Caco-2 (cell line): ENCODE results near the gene GPR39. TPM values are rescaled to one million over a fixed set of nuclear protein-coding genes. Genes with fewer than 3 reads are reported as not detected.

Experiments used
- BruUV-seq: library from RNA; stranded (reverse); fragments of 400-500 nt; replicated peaks from 2 replicates; lab custom pipeline; 2021; lab: Mats Ljungman, UMichigan
- CTCF ChIA-PET: fragments of 300-600 bp; sonication (Branson Sonifier 250); formaldehyde crosslinking; loops from one replicate; lab custom pipeline; 2022; ENCODE audit warnings: antibody characterized with exemption; lab: Charles Lee
- POLR2A ChIA-PET: fragments of 300-600 bp; sonication (Branson Sonifier 250); formaldehyde crosslinking; loops from one replicate; lab custom pipeline; 2022; ENCODE audit warnings: antibody characterized with exemption; lab: Charles Lee
- DNase-seq, 2 experiments: peaks; one replicate each; pipeline versions ENCODE4 v3.0.0 to v3.0.0-alpha.2; 2020 to 2022
- H3K27me3 ChIP-seq: replicated peaks from 2 replicates; pipeline ENCODE4 v1.6.0; 2011; ENCODE audit warnings: low read length; ENCODE audit not compliant: control insufficient read depth, insufficient read depth
- H3K36me3 ChIP-seq: 2 replicates; pipeline ENCODE4 v1.5.1; 2011; ENCODE audit warnings: low read length; ENCODE audit not compliant: control insufficient read depth, insufficient read depth
- H3K4me1 ChIP-seq: fragments of 250-450 bp; sonication (Bioruptor Pico); 2 replicates; pipeline ENCODE4 v1.5.1; 2020; ENCODE audit warnings: mild to moderate bottlenecking
- H3K4me3 ChIP-seq: 2 replicates; pipeline ENCODE4 v1.5.1; 2011; ENCODE audit warnings: low read depth, mild to moderate bottlenecking, control low read depth, low read length
- H3K9me3 ChIP-seq: fragments of 250-450 bp; sonication (Bioruptor Pico); 2 replicates; pipeline ENCODE4 v1.5.1; 2020; ENCODE audit warnings: mild to moderate bottlenecking, moderate library complexity
- H3K27ac Mint-ChIP-seq: one replicate; pipeline ENCODE4 v1.8.0; 2022; ENCODE audit warnings: mixed read lengths; ENCODE audit not compliant: unreplicated experiment
- H3K27me3 Mint-ChIP-seq: one replicate; pipeline ENCODE4 v1.8.0; 2022; ENCODE audit warnings: mixed read lengths; ENCODE audit not compliant: insufficient read depth, unreplicated experiment
- H3K36me3 Mint-ChIP-seq: one replicate; pipeline ENCODE4 v1.8.0; 2022; ENCODE audit warnings: mild to moderate bottlenecking, mixed read lengths; ENCODE audit not compliant: insufficient read depth, unreplicated experiment
- H3K4me1 Mint-ChIP-seq: one replicate; pipeline ENCODE4 v1.8.0; 2022; ENCODE audit warnings: low read depth, mixed read lengths; ENCODE audit not compliant: unreplicated experiment
- H3K4me3 Mint-ChIP-seq: one replicate; pipeline ENCODE4 v1.8.0; 2022; ENCODE audit warnings: mild to moderate bottlenecking, moderate library complexity, mixed read lengths; ENCODE audit not compliant: unreplicated experiment
- H3K9me3 Mint-ChIP-seq: one replicate; pipeline ENCODE4 v1.8.0; 2022; ENCODE audit warnings: mixed read lengths; ENCODE audit not compliant: unreplicated experiment
- intact Hi-C: fragments of 100-400 bp; cut with micrococcal nuclease; formaldehyde crosslinking; loops from one replicate; pipeline ENCODE4 v1.10.0; 2022; ENCODE audit not compliant: unreplicated experiment
- total RNA-seq: library from RNA; stranded (reverse); gene quantifications from 2 replicates; pipeline ENCODE4 v1.2.3, GENCODE V29; 2022
- TF ChIP-seq, protein P1 (sequence below), 2 experiments: fragments of 200-600 bp in 1 of 2; IDR thresholded peaks; 1 replicate in 1 of 2; 2 replicates in 1 of 2; pipeline versions ENCODE4 v1.5.1 to v1.8.0; 2011 to 2022; ENCODE audit warnings: antibody characterized with exemption in 1 of 2, control low read depth in 1 of 2, inconsistent platforms in 1 of 2, low read depth in 1 of 2, low read length in 1 of 2, mild to moderate bottlenecking in 1 of 2, moderate library complexity in 1 of 2; ENCODE audit not compliant: insufficient read depth in 1 of 2, severe bottlenecking in 1 of 2, unreplicated experiment in 1 of 2

Gene GPR39
- total RNA-seq, 1 experiment from 2014 or later, result 26.8 TPM

DNA sequence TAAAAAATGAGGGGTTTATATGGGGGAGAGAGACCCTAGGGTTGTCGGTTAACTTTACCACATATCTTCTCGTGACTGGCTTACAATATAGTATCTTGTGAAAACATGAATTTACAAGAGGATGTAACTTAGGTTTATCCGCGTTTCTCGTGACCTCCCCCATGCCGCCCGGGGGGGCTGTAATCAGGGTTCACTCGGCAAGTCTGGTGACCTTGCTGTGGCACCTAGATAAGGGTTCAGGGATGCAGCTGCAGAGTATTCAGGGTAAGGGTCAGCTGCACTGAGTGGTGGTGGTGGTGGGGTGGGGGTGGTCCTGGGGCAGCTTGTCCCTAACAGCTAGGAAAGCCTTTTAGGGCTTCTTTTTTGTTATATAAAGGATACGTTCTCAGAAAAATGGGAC, 141.1 kb downstream of the GPR39 start:
- Mint-ChIP-seq H3K4me1 (peaks cover 17% of the 10 kb centered on the region), H3K4me3 (no peak overlapping the region), H3K27ac (no peak overlapping the region), H3K27me3 (no peaks in the 10 kb centered on the region), H3K9me3 (no peaks in the 10 kb centered on the region), H3K36me3 (peaks cover 9% of the 10 kb centered on the region)
- no peak for DNase-seq
- CTCF ChIA-PET, result no interaction called here
- Histone ChIP-seq H3K27me3 (no peaks in the 10 kb centered on the region), H3K36me3 (no peaks in the 10 kb centered on the region), H3K4me3 (no peak overlapping the region), H3K9me3 (0 out of 2 replicates have a peak, but pooled peaks cover 2% of the 10 kb centered on the region), H3K4me1 (peaks cover 5% of the 10 kb centered on the region; the same call in 1 of the 2 replicates)
- no TSS peak for BruUV-seq
- POLR2A ChIA-PET, result no interaction called here
- intact Hi-C loops, result no loop called here
- TF ChIP-seq, protein P1, sequence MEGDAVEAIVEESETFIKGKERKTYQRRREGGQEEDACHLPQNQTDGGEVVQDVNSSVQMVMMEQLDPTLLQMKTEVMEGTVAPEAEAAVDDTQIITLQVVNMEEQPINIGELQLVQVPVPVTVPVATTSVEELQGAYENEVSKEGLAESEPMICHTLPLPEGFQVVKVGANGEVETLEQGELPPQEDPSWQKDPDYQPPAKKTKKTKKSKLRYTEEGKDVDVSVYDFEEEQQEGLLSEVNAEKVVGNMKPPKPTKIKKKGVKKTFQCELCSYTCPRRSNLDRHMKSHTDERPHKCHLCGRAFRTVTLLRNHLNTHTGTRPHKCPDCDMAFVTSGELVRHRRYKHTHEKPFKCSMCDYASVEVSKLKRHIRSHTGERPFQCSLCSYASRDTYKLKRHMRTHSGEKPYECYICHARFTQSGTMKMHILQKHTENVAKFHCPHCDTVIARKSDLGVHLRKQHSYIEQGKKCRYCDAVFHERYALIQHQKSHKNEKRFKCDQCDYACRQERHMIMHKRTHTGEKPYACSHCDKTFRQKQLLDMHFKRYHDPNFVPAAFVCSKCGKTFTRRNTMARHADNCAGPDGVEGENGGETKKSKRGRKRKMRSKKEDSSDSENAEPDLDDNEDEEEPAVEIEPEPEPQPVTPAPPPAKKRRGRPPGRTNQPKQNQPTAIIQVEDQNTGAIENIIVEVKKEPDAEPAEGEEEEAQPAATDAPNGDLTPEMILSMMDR (IDR thresholded peaks at IDR 0.05; ENCODE audit: insufficient read depth in 1 of 2, low read depth in 1 of 2, low read length in 1 of 2, severe bottlenecking in 1 of 2, unreplicated experiment in 1 of 2), result no peak

- TF ChIP-seq, protein P1 (IDR thresholded peaks at IDR 0.05; ENCODE audit: insufficient read depth in 1 of 2, low read depth in 1 of 2, low read length in 1 of 2, severe bottlenecking in 1 of 2, unreplicated experiment in 1 of 2), result no peak
- CTCF ChIA-PET, result no interaction called here
Measured at GRCh38 chr2:132559326-132559725, 142.7 kb downstream of the GPR39 start.

DNA sequence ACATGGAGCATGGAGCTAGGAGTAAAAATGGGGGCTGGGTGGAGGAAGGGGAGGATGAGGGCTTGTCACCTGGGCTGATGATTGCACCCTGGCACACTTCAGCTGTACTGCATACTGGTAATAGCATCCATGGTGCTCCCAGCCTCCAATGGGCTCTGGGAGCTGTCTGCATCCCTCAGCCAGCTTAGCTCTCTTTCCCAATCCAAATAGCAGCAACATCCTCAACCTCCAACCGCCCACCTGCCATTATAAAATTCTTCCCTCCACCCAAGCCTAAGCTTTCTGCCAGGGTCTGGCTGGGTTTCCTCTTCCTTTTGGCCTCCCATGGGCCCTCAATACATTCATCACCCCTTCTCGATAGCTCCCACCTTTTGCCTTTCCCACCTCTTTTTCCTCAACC, 143.3 kb downstream of the GPR39 start:
- CTCF ChIA-PET, result no interaction called here
- H3K4me1 ChIP-seq, result peaks cover 5% of the 10 kb centered on the region; the same call in 1 of the 2 replicates
- TF ChIP-seq, protein P1 (IDR thresholded peaks at IDR 0.05; ENCODE audit: insufficient read depth in 1 of 2, low read depth in 1 of 2, low read length in 1 of 2, severe bottlenecking in 1 of 2, unreplicated experiment in 1 of 2), result no peak
- H3K27me3 Mint-ChIP-seq, result no peaks in the 10 kb centered on the region
- peaks cover 8% of the 10 kb centered on the region for H3K4me1 Mint-ChIP-seq
- H3K36me3 ChIP-seq, result no peaks in the 10 kb centered on the region
- POLR2A ChIA-PET, result no interaction called here
- H3K4me3 Mint-ChIP-seq, result no peak overlapping the region
- intact Hi-C loops, result no loop called here
- H3K4me3 ChIP-seq, result no peak overlapping the region
- no TSS peak for BruUV-seq
- H3K27ac Mint-ChIP-seq, result no peak overlapping the region
- DNase-seq, result no peak
- peaks cover 11% of the 10 kb centered on the region for H3K36me3 Mint-ChIP-seq
- no peaks in the 10 kb centered on the region for H3K27me3 ChIP-seq
- no peaks in the 10 kb centered on the region for H3K9me3 Mint-ChIP-seq
- no peaks in the 10 kb centered on the region for H3K9me3 ChIP-seq

More at GRCh38 chr2:132559326-132559725, 142.7 kb downstream of the GPR39 start:
- no TSS peak for BruUV-seq
- no peak for DNase-seq
- Mint-ChIP-seq H3K9me3 (no peaks in the 10 kb centered on the region), H3K27ac (no peak overlapping the region), H3K4me1 (peaks cover 13% of the 10 kb centered on the region), H3K4me3 (no peak overlapping the region), H3K36me3 (peaks cover 12% of the 10 kb centered on the region), H3K27me3 (no peaks in the 10 kb centered on the region)
- Histone ChIP-seq H3K27me3 (no peaks in the 10 kb centered on the region), H3K36me3 (no peaks in the 10 kb centered on the region), H3K4me1 (peaks cover 5% of the 10 kb centered on the region; the same call in 1 of the 2 replicates), H3K9me3 (no peaks in the 10 kb centered on the region), H3K4me3 (no peak overlapping the region)
- intact Hi-C loops, result no loop called here
- POLR2A ChIA-PET, result no interaction called here
